GM10248 (cell line): ENCODE results near the gene EXOC3L2.
A peak's percentile ranks its signal among the peaks of the same experiment; 100 is the strongest.

ENCODE experiments used
- CTCF ChIA-PET: fragments of 300-600 bp; sonication (Branson Sonifier 250); formaldehyde crosslinking; extraction: SDS; loops from one replicate; lab custom pipeline; 2021; ENCODE audit warnings: antibody characterized with exemption; lab: Yijun Ruan, JAX
- POLR2A ChIA-PET: fragments of 350-650 bp; sonication (Branson Sonifier 250); formaldehyde crosslinking; extraction: SDS; loops from one replicate; lab custom pipeline; 2020; ENCODE audit warnings: antibody characterized with exemption; lab: Yijun Ruan, JAX
- DNase-seq: peaks from one replicate; pipeline ENCODE4 v3.0.0; 2012; ENCODE audit errors: extremely low spot score
- TF ChIP-seq, protein P1 (sequence below): IDR thresholded peaks from 2 replicates; pipeline ENCODE4 v1.5.1; 2012; ENCODE audit warnings: mild to moderate bottlenecking, low read depth; ENCODE audit errors: extremely low read depth, missing control alignments, control extremely low read depth

The EXOC3L2 gene

DNA sequence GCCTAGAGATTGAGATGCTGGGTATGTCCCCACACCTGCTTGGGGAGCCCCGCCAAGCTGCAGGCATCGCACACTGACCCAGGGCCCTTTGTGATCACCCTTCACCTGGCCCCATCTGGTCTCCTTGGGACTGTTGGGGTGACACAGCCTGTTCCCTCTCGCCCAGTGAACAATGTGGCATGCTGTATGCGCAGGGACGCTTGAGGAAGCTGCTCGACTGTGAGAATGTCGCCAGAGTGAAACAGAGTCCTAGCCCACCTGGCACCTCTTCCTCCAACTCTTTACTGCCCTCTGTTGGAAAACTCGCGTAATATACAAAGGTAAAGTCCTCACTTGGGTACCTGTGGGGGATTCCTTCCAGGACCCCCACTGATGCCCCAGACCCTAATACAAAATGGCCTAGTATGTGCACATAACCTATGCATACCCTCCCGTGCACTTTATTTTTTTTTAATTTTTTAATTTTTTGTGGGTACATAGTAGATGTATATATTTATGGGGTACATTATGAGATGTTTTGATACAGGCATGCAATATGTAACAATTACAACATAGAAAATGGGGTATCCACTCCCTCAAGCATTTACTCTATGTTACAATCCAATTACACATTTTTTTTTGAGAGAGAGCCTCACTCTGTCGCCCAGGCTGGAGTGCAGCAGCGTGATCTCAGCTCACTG lies 57.6 kb downstream of the EXOC3L2 start:
- TF ChIP-seq, protein P1, sequence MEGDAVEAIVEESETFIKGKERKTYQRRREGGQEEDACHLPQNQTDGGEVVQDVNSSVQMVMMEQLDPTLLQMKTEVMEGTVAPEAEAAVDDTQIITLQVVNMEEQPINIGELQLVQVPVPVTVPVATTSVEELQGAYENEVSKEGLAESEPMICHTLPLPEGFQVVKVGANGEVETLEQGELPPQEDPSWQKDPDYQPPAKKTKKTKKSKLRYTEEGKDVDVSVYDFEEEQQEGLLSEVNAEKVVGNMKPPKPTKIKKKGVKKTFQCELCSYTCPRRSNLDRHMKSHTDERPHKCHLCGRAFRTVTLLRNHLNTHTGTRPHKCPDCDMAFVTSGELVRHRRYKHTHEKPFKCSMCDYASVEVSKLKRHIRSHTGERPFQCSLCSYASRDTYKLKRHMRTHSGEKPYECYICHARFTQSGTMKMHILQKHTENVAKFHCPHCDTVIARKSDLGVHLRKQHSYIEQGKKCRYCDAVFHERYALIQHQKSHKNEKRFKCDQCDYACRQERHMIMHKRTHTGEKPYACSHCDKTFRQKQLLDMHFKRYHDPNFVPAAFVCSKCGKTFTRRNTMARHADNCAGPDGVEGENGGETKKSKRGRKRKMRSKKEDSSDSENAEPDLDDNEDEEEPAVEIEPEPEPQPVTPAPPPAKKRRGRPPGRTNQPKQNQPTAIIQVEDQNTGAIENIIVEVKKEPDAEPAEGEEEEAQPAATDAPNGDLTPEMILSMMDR, result peak; percentile 49
- peak; percentile 78 for DNase-seq
- ChIA-PET CTCF (interaction anchor here (0.7 to 1.8 kb wide), 12 partner anchors 9 to 617 kb away, joined by 3 to 14 read pairs (median 3); partner anchors contain the start of genes BLOC1S3 and TRAPPC6A), POLR2A (no interaction called here)

DNA sequence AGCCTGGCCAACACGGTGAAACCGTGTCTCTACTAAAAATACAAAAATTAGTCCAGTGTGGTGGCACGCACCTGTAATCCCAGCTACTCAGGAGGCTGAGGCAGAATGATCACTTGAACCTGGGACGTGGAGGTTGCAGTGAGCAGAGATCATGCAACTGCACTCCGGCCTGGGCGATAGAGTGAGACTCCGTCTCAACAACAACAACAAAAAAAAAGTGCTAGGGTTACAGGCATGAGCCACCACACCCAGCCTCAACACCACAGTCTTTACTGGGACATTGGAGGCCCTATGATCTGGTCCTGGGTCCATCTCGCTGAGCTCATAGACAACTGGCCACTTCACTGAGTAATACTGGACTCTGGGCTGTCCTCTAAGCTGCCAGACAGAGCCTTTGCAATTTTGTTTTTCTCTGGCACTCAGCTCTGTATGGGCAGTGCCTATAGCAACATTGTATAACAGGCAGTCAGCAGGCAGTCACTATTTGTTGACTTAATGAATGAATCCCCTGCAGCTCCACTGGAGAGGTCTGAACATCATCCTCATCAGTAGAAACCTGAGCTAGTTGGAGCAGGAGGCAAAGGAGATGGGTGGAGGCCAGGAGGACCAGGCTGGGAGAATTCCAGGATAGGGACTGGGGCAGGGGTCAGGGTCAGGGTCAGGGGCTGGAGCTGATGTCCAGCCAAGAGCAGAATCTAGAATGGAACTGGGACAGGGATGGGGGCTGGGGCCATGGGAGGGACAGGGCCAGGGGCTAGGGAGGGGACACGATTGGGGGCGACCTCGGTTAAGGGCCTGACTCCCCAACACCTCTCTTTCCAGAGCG lies 58.5 kb downstream of the EXOC3L2 start:
- ChIA-PET POLR2A (no interaction called here), CTCF (interaction anchor here (0.7 to 1.8 kb wide), 13 partner anchors 8 to 616 kb away, joined by 3 to 14 read pairs (median 3); partner anchors contain the start of genes BLOC1S3 and TRAPPC6A)
- no peak for DNase-seq
- TF ChIP-seq, protein P1, result no peak

DNA sequence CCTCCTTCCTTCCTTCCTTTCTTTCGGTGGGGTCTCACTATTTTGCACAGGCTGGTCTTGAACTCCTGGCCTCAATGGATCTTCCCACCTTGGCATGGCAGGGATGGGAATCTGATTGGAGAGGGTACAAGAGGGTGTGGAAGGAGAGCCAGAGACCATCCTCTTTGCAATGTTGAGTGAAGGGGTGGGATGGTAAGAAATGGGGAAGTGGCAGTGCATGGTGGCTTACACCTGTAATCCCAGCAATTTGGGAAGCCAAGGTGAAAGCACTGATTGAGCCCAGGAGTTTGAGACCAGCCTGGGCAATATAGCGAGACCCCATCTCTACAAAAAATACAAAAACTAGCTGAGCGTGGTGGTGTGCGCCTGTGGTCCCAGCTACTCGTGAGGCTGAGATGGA lies 61.1 kb downstream of the EXOC3L2 start:
- DNase-seq, result no peak
- POLR2A ChIA-PET, result no interaction called here
- CTCF ChIA-PET, result no interaction called here
- TF ChIP-seq, protein P1, result no peak

DNA sequence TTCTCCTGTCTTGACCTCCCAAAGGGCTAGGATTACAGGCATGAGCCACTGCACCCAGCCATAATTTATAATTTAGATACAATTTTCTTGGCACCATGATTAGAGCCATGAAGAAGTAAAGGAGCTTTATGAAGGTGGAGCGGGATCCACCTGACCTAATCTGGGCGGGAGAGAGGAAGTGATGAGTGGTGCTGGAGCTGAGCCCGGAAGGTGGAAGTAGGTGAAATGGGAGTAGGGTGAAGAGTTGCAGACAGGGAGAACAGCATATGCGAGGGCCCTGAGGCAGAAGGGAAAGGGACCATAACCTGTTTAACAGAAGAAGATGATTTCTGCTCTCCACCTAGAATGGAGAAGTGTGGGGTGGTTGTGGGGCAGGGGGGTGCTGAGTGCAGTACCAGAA lies 62.4 kb downstream of the EXOC3L2 start:
- POLR2A ChIA-PET, result no interaction called here
- CTCF ChIA-PET, result interaction anchor here (1.1 to 1.2 kb wide), 2 partner anchors 9 to 156 kb away, joined by 4 to 6 read pairs; no protein-coding TSS in a partner anchor
- TF ChIP-seq, protein P1, result no peak
- DNase-seq, result no peak

DNA sequence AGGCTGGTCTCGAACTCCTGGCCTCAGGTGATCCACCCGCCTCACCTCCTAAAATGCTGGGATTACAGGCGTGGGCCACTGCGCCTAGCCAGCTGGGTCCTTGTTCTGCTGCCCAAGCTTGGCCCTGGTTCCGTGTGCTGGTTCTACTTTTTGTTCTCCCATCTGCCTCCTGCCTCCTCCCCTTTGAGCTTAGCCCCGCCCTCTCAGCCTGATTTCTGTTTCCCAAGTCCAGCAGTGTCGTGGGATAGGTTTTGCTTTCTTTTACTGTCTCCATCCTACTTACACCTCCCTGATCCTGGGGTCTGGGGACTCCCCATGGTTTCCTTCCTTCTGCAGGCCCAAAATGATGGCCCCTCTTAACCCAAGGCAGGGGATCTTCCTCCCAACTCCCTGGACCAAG lies 64.3 kb downstream of the EXOC3L2 start:
- CTCF ChIA-PET, result interaction anchor here (0.7 to 1.5 kb wide), 3 partner anchors 11 to 158 kb away, joined by 3 to 4 read pairs (median 3); no protein-coding TSS in a partner anchor
- POLR2A ChIA-PET, result no interaction called here
- no peak for DNase-seq
- TF ChIP-seq, protein P1, result no peak

DNA sequence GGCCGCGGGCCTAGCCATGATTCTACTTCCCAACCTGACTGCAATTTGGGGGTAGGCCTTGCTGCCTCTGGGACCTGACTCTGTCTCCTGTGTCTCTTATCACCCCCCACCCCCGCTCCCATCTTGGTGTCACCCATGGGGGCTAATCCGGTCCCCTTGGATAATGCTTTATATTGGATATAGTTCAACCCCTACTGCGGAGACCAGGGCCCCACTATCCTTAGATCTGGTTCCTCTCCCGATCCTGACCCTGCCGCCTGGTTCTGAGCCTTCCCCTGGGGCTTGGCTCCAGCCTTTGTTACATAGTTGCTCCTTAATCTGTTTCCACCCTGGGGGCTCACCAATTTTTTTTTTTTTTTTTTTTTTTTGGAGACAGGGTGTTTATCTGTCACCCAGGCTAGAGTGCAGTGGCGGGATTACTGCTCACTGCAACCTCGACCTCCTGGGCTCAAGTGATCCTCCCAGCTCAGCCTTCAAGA lies 65.3 kb downstream of the EXOC3L2 start:
- ChIA-PET POLR2A (no interaction called here), CTCF (interaction anchor here (1.4 to 2.7 kb wide), 4 partner anchors 7 to 56 kb away, joined by 3 to 14 read pairs (median 4); no protein-coding TSS in a partner anchor)
- TF ChIP-seq, protein P1, result no peak
- no peak for DNase-seq
